Lower leg skin (tissue), 4 donors: ENCODE measurements around the gene CD63. TPM values are rescaled to one million over a fixed set of nuclear protein-coding genes. Genes with fewer than 3 reads are reported as not detected.

Experiments
- DNase-seq, 2 donors: peaks; one replicate each; pipeline ENCODE4 v3.0.0-alpha.2; 2019; ENCODE audit warnings: low spot score in 2 of 2
- H3K4me3 ChIP-seq: fragments of 200-600 bp; sonication (generic); 2 replicates; pipeline ENCODE4 v1.5.1; 2017; ENCODE audit warnings: mild to moderate bottlenecking, low read depth; ENCODE audit not compliant: poor library complexity, severe bottlenecking
- POLR2A ChIP-seq, 2 donors: fragments of 450-650 bp; IDR thresholded peaks; one replicate each; pipeline ENCODE4 v1.6.1; 2016 to 2017; ENCODE audit warnings: antibody characterized with exemption in 2 of 2, mild to moderate bottlenecking in 1 of 2, moderate library complexity in 1 of 2
- WGBS, 2 donors: methylation state at CpG; one replicate each; pipeline ENCODE4 v1.1.5; 2018; 5-methylcytosine and 5-hydroxymethylcytosine counted together
- intact Hi-C: fragments of 100-400 bp; cut with DNase I; formaldehyde crosslinking; loops from one replicate; pipeline ENCODE4 v1.15.0; 2023; ENCODE audit warnings: low total_unique reads
- total RNA-seq, 4 donors: library from RNA; depleted of rRNA; stranded (reverse); fragments of >200 nt; gene quantifications; one replicate each; pipeline ENCODE4 v1.1.0, GENCODE V29; 2016
- TF ChIP-seq, protein P1 (sequence below), 3 donors: fragments of 450-650 bp; IDR thresholded peaks; one replicate each; pipeline ENCODE4 v1.5.1; 2016; ENCODE audit warnings: antibody characterized with exemption in 3 of 3, mild to moderate bottlenecking in 3 of 3, moderate library complexity in 2 of 3

Gene CD63
- total RNA-seq, 4 donors from 2014 or later, result 151 to 408 (median 196) TPM

DNA sequence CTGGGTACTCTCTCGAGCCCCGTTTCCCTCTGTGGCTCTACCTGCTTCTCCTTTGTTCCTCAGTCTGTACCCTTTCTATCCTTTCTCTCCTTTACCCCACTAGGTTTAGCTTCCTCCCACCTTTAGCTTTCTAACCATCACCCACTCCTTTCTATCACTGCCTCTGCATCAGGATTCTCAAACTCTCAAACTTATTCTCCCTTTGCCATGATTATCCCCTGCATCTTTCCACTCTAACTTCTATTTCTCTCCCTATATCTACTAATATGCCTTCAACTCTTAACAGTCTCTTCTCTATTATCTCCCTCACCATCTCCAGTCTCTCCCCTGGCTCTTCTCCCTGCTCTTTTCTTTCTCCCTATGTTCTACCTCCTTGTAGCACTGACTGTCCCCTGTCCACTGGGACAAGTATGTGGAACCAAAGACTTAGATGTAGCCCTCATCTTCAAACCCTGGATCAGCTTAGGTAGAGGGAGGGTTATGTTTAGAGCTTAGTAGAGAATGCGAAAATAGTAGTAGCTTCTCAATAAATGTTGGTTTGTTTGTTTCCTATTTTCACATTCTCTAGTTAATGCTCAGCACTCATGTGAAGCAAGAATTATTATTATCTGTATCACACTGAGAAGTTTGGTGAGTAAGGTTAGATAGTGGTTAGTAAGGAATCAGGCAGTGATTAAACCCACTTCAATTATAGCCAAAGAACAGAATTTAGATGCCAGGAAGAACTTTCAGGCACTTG, 17.5 kb upstream of the CD63 start:
- no peak for DNase-seq
- no peak overlapping the region for H3K4me3 ChIP-seq
- intact Hi-C loops, result no loop called here
- TF ChIP-seq POLR2A (IDR thresholded peaks at IDR 0.05), result no peak
- TF ChIP-seq, protein P1, sequence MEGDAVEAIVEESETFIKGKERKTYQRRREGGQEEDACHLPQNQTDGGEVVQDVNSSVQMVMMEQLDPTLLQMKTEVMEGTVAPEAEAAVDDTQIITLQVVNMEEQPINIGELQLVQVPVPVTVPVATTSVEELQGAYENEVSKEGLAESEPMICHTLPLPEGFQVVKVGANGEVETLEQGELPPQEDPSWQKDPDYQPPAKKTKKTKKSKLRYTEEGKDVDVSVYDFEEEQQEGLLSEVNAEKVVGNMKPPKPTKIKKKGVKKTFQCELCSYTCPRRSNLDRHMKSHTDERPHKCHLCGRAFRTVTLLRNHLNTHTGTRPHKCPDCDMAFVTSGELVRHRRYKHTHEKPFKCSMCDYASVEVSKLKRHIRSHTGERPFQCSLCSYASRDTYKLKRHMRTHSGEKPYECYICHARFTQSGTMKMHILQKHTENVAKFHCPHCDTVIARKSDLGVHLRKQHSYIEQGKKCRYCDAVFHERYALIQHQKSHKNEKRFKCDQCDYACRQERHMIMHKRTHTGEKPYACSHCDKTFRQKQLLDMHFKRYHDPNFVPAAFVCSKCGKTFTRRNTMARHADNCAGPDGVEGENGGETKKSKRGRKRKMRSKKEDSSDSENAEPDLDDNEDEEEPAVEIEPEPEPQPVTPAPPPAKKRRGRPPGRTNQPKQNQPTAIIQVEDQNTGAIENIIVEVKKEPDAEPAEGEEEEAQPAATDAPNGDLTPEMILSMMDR (IDR thresholded peaks at IDR 0.05), result no peak
- WGBS, 2 donors, result 49 to 51% methylated on average over 3 of the region's 3 CpGs

DNA sequence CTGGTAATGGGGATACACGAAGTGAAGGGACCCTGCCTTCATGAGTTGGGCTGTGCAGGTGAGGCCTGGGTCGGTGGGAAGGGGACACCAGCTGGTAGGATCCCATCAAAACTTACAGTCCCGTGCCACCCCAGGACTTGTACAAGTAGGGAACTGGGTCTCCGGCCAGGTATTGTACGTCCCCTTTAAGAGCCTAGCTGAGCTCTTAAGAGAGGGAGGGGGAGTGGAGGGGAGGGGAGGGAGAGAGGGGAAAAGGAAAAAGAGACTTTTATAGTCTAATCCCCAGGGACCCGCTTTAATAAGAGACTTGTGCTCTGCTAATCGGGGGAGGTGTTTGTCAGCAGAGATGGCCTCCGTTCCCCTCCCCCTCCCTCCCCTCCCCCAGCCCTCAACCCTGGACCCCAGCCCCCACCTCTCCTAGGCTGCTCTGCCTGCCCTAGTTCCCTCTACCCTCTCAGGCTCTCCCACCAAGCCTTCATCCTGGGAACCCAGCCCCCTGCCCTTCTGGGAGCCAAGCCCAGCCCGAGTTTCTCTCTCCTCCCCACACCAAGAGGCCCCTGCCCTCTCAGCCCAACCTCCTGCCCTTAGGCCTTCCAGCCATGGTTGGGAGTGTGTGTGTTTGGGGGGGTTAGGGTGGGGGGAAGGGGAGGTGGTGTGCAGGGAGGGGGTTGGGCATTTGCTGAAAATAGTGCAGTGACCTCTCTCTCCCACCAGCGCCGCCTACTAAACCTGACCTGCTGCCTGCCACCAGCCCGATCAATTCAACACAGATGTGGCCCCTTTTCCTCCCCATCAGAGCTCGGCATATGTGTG, 16.8 kb upstream of the CD63 start:
- WGBS, 2 donors, result 19 to 29% methylated on average over 13 of the region's 13 CpGs
- H3K4me3 ChIP-seq, result no peak overlapping the region
- intact Hi-C loops, result no loop called here
- TF ChIP-seq POLR2A (IDR thresholded peaks at IDR 0.05), result no peak
- TF ChIP-seq, protein P1 (IDR thresholded peaks at IDR 0.05), result no peak
- no peak for DNase-seq

DNA sequence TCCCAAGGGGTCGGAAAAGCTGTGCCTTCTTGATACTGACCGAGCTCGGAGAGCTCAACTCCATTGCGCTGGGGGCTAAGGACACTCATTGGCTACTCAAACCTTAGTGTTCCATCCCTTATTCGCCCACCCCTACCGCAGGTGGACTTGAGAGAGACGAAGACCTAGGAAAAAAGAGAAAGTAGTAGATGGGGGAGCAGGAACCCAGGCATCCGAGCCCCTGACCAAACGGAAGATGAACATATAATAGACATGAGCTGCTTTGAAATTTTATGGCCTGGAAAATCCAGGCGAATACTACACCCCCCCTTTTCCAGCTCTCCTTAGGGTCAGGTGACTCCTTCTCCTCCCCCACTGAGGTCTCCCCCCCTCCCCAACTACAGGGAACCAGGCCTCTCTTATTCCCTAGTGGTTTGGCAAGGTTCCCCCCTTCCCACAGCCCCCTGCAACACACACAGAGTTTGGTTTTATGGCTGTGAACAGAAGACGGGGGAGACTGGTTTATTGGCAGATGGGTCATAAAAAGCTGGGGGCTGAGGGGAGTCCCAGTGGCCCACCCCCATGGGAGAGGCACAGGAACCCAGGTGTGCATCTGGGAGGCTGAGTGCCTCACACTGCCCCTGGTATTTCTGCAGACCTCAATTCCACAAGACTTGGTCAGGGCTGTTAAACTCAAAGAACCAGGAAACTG, 15.7 kb upstream of the CD63 start:
- 28 to 31% methylated on average over 11 of the region's 11 CpGs for WGBS, 2 donors
- intact Hi-C loops, result no loop called here
- TF ChIP-seq, protein P1 (IDR thresholded peaks at IDR 0.05), result no peak
- H3K4me3 ChIP-seq, result no peak overlapping the region
- no peak for DNase-seq

DNA sequence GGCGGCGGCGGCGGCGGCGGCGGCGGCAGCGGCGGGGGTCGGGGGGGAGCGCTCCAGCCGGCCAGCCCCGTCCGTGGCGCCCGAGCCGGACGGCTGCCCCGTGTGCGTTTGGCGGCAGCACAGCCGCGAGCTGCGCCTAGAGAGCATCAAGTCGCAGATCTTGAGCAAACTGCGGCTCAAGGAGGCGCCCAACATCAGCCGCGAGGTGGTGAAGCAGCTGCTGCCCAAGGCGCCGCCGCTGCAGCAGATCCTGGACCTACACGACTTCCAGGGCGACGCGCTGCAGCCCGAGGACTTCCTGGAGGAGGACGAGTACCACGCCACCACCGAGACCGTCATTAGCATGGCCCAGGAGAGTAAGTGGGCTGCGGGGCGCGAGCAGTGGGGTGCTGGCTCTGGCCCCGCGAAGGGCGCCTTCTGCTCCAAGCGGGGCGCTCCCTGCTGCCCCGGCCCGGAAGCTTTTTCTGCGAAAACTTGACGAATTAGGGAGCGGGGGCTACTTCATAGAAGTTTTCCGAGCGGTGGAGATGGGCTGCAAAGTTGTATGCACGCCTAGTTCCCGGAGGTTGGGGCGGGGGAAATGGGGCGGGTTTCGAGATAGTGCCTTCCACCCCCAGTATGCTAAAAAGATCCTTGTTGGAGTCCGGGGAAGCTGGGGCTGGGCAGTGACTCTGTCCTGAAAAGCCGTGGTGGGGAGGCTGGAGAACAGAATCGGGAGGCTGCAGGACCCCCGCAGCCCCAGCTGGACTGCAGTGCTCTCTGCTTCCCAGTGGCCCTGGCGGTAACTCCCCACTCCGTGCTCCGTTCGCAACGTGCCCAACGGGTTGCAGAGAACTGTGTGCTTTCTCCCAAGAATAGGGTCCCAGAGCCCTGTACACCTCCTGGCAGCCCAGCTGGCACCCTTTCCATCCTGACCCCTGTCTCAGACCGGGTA, 14.9 kb upstream of the CD63 start:
- DNase-seq, result peak in 1 of 2 donors; percentile 88
- WGBS, 2 donors, result 3% methylated on average over 31 to 37 of the region's 73 CpGs

More for the DNA sequence above, 14.9 kb upstream of the CD63 start:
- TF ChIP-seq POLR2A (IDR thresholded peaks at IDR 0.05), result no peak
- TF ChIP-seq, protein P1 (IDR thresholded peaks at IDR 0.05), result no peak
- intact Hi-C loops, result no loop called here
- H3K4me3 ChIP-seq, result peak overlapping the region; percentile 44
